Measurements from ENCODE around the gene MYBPC2. TPM values are rescaled to one million over a fixed set of nuclear protein-coding genes. Genes with fewer than 3 reads are reported as not detected.
A peak's percentile ranks its signal among the peaks of the same experiment; 100 is the strongest.

Gene MYBPC2
- total and polyA plus RNA-seq, 2 donors (not counting 1 experiment from before 2014, with no cell fraction given) = 1.1 to 1.7 TPM

DNA sequence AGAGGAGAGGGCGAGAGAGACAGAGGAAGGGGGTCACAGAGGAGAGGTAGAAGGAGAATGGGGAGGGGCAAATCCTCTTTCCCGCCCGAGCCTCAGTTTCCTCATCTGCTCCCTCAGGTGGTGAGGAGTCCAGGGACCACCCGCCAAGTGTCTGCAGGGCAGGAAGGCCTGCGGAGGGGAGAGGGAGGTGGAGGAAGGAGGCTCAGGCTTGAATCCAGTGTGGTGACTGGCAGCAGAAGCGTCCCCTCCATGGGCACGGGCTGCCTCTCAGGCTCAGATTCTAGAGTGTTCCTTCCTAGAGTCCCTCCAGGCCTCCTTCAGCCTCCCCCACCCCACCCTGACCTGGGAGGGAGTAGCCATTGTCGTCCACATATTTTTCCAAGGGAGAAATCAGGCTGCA lies 60.5 kb downstream of the MYBPC2 start:
- Mint-ChIP-seq H3K9me3 (ENCODE audit: insufficient read depth) (no peaks in the 10 kb centered on the region), H3K27me3 (no peaks in the 10 kb centered on the region), H3K27ac (no peak overlapping the region), H3K4me1 (peaks cover 24% of the 10 kb centered on the region), H3K4me3 (no peak overlapping the region)
- H3K4me2 ChIP-seq (replicated peaks; ENCODE audit: low read depth, low read length, poor library complexity, severe bottlenecking) = no peak overlapping the region
- H3K27me3 ChIP-seq (replicated peaks in 1 of 4; ENCODE audit: control extremely low read depth in 1 of 4, control insufficient read depth in 3 of 4, insufficient read depth in 4 of 4, low read length in 3 of 4) = no peaks in the 10 kb centered on the region
- H3K4me3 ChIP-seq (ENCODE audit: control extremely low read depth in 1 of 5, extremely low read depth in 1 of 5, insufficient read depth in 1 of 5, low read depth in 2 of 5, low read length in 4 of 5) = no peak overlapping the region
- no peak overlapping the region for H2AFZ ChIP-seq (ENCODE audit: insufficient read depth, low read depth, low read length, poor library complexity, severe bottlenecking)
- no peak overlapping the region for H3K9ac ChIP-seq (ENCODE audit: low read length)
- TF ChIP-seq, protein P1, sequence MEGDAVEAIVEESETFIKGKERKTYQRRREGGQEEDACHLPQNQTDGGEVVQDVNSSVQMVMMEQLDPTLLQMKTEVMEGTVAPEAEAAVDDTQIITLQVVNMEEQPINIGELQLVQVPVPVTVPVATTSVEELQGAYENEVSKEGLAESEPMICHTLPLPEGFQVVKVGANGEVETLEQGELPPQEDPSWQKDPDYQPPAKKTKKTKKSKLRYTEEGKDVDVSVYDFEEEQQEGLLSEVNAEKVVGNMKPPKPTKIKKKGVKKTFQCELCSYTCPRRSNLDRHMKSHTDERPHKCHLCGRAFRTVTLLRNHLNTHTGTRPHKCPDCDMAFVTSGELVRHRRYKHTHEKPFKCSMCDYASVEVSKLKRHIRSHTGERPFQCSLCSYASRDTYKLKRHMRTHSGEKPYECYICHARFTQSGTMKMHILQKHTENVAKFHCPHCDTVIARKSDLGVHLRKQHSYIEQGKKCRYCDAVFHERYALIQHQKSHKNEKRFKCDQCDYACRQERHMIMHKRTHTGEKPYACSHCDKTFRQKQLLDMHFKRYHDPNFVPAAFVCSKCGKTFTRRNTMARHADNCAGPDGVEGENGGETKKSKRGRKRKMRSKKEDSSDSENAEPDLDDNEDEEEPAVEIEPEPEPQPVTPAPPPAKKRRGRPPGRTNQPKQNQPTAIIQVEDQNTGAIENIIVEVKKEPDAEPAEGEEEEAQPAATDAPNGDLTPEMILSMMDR (IDR thresholded peaks at IDR 0.05) = no peak
- TF ChIP-seq EZH2 (IDR thresholded peaks at IDR 0.05; ENCODE audit: borderline replicate concordance, insufficient read depth, low read depth, low read length, poor library complexity, severe bottlenecking) = no peak
- H4K20me1 ChIP-seq (ENCODE audit: control insufficient read depth, insufficient read depth, low read length, poor library complexity, severe bottlenecking) = no peaks in the 10 kb centered on the region
- H3K27ac ChIP-seq (ENCODE audit: low read length in 2 of 2) = no peak overlapping the region
- H3K79me2 ChIP-seq (ENCODE audit: control insufficient read depth, insufficient read depth, low read length) = no peaks in the 10 kb centered on the region
- WGBS (ENCODE audit: insufficient coverage) = 96% methylated on average over 8 of the region's 8 CpGs
- POLR2A ChIA-PET = no interaction called here
- no peaks in the 10 kb centered on the region for H3K36me3 ChIP-seq (replicated peaks in 1 of 2; ENCODE audit: control extremely low read depth in 1 of 2, control insufficient read depth in 1 of 2, extremely low read depth in 1 of 2, insufficient read depth in 2 of 2, low read length in 1 of 2)
- no peak for ATAC-seq (ENCODE audit: low read depth)
- no peak for DNase-seq
- peaks cover 12% of the 10 kb centered on the region in 2 donors for H3K4me1 ChIP-seq (ENCODE audit: control insufficient read depth in 2 of 2, insufficient read depth in 2 of 2, low read length in 2 of 2)
- CTCF ChIA-PET = no interaction called here
- peaks cover 0 to 5% (median 0%) of the 10 kb centered on the region in 3 donors for H3K9me3 ChIP-seq (ENCODE audit: control extremely low read depth in 1 of 3, control insufficient read depth in 2 of 3, insufficient read depth in 1 of 3, low read length in 2 of 3)
- intact Hi-C loops (cut with micrococcal nuclease) = no loop called here

DNA sequence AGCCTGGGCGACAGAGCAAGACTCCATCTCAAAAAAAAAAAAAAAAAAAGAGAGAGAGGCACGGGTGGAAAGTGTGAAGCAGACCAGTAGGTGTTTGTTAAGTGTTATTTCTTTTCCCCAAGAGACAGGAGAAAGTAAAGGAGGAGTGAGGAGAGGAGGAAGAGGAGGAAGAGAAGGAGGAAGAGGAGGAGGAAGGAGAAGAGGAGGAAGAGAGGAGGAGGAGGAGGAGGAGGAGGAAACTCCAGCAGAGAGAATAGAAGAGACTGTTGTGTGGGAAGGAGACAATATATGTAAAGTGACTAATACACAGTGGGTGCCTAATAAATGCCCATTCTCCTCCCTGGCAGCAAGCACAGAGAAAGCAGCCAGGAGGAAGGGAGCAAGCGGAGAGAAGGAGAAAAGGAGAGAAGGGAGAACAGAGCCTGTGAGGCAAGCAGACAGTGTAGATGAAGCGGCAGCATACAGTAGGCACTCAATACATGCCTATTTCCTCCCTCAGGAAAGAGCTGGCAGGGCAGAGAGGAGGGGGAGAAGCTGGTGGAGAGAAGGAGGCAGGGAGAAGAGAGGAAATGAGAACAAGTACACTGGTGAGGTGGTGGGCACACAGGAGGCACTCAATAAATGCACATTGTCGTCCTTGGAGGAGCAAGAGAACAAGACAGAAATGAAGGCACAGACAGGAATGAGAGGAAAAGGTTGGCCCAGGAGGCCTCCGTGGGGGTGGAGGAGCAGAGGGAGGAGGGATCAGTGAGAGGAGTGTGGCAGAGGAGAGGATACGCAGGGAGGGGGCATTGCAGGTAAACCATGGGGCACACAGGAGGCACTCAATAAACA lies 61.7 kb downstream of the MYBPC2 start:
- ChIA-PET POLR2A (no interaction called here), CTCF (interaction anchor here (0.5 kb wide), 1 partner anchor 307 kb away, joined by 4 read pairs; no protein-coding TSS in a partner anchor)
- Mint-ChIP-seq H3K9me3 (ENCODE audit: insufficient read depth) (no peaks in the 10 kb centered on the region), H3K4me1 (peaks cover 23% of the 10 kb centered on the region), H3K4me3 (no peak overlapping the region), H3K27me3 (no peaks in the 10 kb centered on the region), H3K27ac (peak overlapping the region; percentile 37)
- Histone ChIP-seq H3K4me1 (ENCODE audit: control insufficient read depth in 2 of 2, insufficient read depth in 2 of 2, low read length in 2 of 2) (peaks cover 12% of the 10 kb centered on the region in 2 donors), H3K4me3 (ENCODE audit: control extremely low read depth in 1 of 5, extremely low read depth in 1 of 5, insufficient read depth in 1 of 5, low read depth in 2 of 5, low read length in 4 of 5) (no peak overlapping the region), H3K27ac (ENCODE audit: low read length in 2 of 2) (no peak overlapping the region), H2AFZ (ENCODE audit: insufficient read depth, low read depth, low read length, poor library complexity, severe bottlenecking) (no peak overlapping the region), H3K4me2 (replicated peaks; ENCODE audit: low read depth, low read length, poor library complexity, severe bottlenecking) (no peak overlapping the region), H3K9ac (ENCODE audit: low read length) (no peak overlapping the region), H3K9me3 (ENCODE audit: control extremely low read depth in 1 of 3, control insufficient read depth in 2 of 3, insufficient read depth in 1 of 3, low read length in 2 of 3) (peaks cover 0 to 8% (median 0%) of the 10 kb centered on the region in 3 donors), H3K79me2 (ENCODE audit: control insufficient read depth, insufficient read depth, low read length) (no peaks in the 10 kb centered on the region), H4K20me1 (ENCODE audit: control insufficient read depth, insufficient read depth, low read length, poor library complexity, severe bottlenecking) (no peaks in the 10 kb centered on the region), H3K27me3 (replicated peaks in 1 of 4; ENCODE audit: control extremely low read depth in 1 of 4, control insufficient read depth in 3 of 4, insufficient read depth in 4 of 4, low read length in 3 of 4) (no peaks in the 10 kb centered on the region), H3K36me3 (replicated peaks in 1 of 2; ENCODE audit: control extremely low read depth in 1 of 2, control insufficient read depth in 1 of 2, extremely low read depth in 1 of 2, insufficient read depth in 2 of 2, low read length in 1 of 2) (no peaks in the 10 kb centered on the region)
- TF ChIP-seq, protein P1 (IDR thresholded peaks at IDR 0.05) = no peak
- no peak for TF ChIP-seq EZH2 (IDR thresholded peaks at IDR 0.05; ENCODE audit: borderline replicate concordance, insufficient read depth, low read depth, low read length, poor library complexity, severe bottlenecking)
- ATAC-seq (ENCODE audit: low read depth) = no peak
- 71% methylated on average over 2 of the region's 7 CpGs for WGBS (ENCODE audit: insufficient coverage)
- DNase-seq = no peak
- intact Hi-C loops (cut with micrococcal nuclease) = no loop called here

All from B cell (primary cell).